GM23248 (cell line): ENCODE results near the gene PIGO.

Experiments used
- EZH2 ChIP-seq: fragments of 200-600 bp; sonication (generic); IDR thresholded peaks from 2 replicates; pipeline ENCODE4 v1.6.1; 2018; ENCODE audit warnings: antibody characterized with exemption, mild to moderate bottlenecking; ENCODE audit not compliant: insufficient read depth, poor library complexity, severe bottlenecking
- EZH2phosphoT487 ChIP-seq: fragments of 200-600 bp; sonication (generic); IDR thresholded peaks from 2 replicates; pipeline ENCODE4 v1.6.1; 2018; ENCODE audit warnings: antibody characterized with exemption, moderate library complexity, mild to moderate bottlenecking, low read depth; ENCODE audit not compliant: insufficient read depth

DNA sequence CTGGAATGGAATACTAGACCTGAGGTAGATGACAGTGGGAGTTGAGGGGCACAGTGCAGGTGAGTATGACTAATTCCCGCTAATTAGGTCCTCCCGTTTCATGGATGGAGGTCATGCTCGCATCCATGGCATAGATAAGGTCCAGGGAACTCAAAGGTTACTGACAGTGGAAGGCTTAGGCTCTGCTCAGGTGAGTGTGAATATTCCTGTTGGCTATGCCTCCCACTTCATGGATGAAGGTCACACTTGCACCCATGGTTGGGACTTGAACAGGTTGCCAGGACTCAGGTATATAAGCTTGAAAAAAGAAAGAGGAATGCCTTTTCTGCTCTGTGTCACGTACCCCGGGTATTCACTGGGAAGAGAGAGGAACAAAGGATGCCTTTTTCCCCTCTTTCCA is 45.6 kb upstream of the PIGO start:
- no peak for TF ChIP-seq EZH2phosphoT487
- no peak for TF ChIP-seq EZH2
